IPS-NIHi11 (cell line): ENCODE measurements around the gene UPK3B.
"Not testable (repeated sequence)": the region's sequence is repeated elsewhere in the genome, so short reads cannot be mapped to it uniquely, and the experiment has no call there.

Experiments
- DNase-seq: peaks from one replicate; pipeline ENCODE4 v3.0.0; 2012; ENCODE audit warnings: mixed read lengths, low spot score

The UPK3B gene

DNA sequence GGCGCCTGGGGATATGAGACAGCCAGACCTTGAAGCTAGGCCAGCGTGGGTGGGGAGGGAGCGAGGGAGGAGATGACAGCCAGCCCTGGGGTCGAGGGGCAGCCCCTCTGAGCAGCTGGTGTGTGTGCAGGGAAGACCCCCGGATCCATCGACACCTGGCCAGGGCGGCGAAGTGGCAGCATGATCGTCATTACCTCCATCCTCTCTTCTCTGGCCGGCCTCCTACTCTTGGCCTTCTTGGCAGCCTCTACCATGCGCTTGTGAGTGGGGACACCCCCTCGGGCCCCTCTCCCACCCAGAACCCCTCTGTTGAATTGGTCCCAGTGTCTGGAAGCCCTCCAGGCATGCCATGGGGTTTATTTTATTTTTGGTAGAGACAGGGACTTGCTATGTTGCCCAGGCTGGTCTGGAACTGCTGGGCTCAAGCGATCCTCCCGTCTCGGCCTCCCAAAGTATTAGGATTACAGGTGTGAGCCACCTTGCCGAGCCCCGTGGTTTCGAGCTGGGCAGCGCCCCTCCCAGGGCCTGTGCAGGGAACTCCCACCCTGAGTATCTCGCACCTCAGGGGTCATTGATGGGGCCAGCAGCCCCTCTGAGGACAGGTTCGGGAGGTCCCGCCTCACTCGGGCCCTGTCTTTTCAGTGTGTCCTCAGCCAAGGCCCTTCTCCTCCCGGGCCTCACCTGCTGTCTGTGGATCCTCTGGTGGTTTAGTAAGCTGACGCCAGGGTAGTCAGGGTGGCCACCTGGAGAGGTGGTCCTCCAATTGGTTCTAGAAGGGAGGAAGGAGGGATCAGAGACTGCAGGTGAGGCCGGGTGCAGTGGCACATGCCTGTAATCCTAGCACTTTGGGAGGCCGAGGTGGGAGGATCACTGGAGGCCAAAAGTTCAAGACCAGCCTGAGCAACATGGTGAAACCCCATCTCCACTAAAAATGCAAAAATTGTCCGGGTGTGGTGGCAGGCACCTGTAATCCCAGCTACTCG, 3.8 kb downstream of the UPK3B start:
- no peak for DNase-seq

DNA sequence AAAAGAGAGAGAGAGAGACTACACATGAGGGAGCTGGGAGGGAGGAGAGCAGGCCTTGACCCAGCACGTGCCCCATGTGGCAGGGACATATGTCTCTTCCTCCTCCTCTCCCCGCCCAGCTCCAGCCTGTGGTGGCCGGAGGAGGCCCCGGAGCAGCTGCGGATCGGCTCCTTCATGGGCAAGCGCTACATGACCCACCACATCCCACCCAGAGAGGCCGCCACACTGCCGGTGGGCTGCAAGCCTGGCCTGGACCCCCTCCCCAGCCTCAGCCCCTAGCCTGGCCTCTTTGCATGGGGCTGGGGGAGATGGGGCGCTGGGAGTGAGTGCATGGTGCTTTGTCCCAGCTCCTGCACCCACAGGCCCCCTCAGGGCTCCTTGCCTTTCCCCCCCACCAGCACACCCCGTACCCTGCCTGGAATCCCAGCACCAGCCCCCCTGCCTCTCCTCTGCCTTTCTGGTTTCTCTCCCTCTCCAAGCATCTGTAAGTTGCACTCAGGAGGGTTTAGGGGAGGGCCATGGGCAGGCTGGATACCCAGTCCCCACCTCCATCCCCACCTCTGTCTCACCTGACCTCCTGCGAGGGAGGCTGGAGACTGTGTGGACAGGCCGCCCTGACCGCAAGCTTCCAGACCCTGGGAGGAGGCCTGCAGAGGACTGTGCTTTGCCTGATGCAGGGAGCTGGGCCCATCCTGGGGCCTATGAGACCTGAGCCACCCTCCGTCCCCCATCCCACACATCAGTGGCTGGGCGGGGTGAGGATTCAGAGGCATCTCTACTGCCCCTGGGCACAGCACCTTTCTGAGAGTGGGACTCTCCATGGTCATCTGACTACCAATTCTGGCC, 4.8 kb downstream of the UPK3B start:
- DNase-seq: peak; percentile 9

DNA sequence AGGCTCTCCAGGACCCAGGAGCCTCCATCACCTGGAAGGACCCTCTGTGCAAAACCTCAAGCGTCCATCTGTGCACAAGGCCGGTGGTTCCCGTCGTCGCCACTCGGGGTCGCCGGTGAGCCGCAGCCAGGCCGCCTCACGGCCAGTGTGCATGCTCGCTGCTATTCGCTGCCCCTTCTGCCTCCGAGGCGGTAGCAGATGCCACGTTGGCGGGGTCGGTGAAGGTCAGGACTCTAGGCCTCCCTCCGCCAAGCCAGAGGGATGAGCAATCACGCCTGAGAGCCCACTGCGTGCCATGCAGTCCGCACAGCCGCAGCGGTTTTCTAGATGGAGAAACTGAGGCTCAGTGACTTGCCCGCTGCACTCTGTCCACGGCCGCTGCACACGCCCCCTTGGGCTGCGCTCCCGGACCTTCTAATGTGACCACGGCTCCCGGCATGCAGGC, 5.7 kb downstream of the UPK3B start:
- peak; percentile 0 for DNase-seq

DNA sequence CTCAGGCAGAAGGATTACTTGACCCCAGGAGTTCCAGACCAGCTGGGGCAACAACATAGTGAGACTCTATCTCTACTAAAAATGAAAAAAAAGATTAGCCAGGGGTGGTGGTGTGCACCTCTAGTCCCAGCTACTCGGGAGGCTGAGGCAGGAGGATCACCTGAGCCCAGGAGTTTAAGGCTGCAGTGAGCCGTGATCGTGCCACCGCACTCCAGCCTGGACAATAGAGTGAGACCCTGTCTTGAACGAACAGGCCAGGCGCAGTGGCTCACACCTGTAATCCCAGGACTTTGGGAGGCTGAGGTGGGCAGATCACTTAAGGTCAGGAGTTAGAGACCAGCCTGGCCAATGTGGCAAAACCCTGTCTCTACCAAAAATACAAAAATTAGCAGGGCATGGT, 6.6 kb downstream of the UPK3B start:
- not testable (repeated sequence) for DNase-seq

DNA sequence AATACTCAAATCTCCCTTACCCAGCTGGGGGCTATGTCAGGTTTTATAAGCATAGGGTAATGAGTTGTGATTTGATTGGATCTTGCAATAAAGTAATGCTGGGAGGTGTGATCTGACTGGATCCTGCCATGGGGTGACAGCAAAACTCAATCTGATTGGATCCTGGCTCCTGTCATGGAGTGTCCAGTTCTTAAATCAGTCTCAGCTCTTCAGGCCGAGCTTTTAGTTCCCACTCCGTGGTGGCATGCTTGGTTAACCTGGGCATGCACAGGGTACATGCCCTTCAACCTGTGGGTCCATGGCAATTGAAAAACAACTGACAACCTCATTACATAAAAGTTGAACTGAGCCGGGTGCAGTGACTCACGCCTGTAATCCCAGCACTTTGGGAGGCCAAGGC, 15.8 kb downstream of the UPK3B start:
- not testable (repeated sequence) for DNase-seq

DNA sequence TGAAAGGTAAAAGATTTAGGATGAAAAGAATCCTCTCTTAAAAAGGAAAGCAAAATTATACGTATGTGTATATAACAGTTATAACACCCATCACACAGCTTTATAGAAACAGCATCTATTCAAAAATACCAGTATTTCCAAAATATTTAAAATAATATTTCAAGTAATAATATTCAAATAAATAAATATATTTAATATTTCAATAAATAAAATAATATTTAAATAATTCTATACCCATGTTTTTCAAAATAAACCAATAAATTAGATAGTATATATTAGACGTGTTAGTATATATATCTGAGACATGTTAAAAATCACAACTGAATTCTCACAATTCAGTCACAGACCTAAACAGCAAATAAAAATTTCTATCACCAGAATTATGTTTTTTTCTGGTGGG, 21.3 kb downstream of the UPK3B start:
- not testable (repeated sequence) for DNase-seq

DNA sequence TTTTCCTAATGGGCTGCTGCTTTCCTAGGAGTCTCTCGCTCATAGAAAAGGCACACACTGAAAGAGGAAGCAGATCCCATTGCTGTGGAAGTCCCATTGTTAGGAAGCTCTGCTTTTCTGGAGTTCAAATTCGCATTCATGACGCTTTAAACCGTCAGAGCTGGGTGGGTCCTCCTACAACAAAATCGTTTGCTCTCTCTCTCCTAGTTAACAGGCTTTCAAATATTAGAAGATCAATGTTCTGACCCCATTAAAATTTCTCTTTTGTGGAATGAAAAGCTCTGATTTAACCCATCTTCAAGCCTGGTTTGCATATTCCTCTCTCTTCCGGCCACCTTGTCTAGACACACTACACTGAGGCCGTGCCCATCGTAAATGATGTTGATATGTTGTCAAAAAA, 32.8 kb downstream of the UPK3B start, which contains the start of gene SPDYE16:
Gene SPDYE16, minus strand, starts transcription at position 101 of the 400 bp plus-strand sequence. CDS start 1,838 bp downstream, outside the sequence.
- not testable (repeated sequence) for DNase-seq

DNA sequence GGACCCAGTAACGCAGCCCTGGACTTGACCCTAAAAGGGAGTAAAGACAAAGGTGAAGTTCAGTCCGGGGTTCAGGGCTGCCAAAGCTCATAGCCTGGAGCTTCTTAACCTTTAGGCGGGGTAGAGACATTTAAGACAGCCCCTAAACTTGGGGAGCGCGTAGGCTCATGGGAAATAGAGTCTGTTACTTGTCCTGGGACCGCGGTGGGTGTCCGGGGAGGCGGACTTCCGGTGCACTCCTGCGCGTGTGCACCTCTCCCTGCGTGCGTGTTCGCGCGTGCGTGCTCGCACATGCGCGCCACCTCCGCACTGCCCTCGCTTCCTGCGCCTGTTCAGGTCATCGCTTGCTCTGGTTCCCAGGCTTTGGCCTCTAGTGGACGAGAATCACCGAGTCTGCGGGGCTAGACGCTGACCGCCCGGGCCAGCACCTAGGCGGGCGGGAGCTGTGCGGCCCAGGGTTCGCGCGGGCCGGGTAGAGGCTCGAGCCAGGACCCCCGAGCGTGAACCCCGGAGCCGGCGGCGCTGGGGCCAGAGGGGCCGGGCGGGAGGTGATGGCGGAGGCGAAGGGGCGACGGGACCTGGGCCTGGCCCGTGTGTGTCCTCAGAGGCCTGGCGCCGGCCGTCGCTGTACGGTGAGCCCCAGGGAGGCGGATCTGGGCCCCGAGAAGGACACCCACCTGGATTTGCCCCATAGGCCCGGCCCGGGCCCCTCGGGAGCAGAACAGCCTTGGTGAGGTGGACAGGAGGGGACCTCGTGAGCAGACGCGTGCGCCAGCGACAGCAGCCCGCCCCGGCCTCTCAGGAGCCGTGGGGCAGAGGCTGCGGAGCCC, 38.9 kb downstream of the UPK3B start:
- peak; percentile 78 for DNase-seq

DNA sequence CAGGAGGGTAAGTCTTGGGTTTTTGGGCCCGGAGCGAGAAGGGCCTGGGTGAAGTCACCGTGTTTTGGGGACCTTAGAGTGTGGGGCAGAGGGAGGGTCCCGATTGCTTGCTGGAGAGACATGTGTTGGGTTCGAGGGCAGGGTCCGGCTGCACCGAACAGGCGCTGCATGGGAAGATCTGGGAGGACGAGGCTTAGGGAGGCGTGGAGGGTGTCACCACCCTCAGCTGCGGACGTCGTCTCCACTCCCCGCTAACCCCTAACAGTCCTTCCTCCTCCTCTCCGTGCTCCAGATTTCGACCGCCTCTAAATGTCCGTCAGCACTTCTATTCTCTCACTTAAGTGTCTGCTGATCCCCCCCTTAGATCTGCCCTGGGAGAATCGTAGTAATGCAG, 39.5 kb downstream of the UPK3B start:
- not testable (repeated sequence) for DNase-seq

DNA sequence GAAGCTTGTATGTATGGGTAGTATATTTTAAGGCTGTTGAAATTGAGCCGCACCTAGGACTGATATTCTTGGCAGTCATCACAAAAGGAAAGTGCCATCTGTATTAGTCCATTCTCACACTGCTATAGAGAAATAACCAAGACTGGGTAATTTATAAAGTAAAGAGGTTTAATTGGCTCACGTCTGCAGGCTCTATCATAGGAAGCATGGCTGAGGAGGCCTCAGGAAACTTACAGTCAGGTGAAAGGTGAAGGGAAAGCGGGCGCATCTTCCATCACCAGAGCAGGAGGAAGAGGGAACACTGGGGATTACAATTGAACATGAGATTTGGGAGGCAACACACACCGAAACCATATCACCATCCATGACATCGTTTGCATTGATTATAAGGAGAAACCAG, 41.6 kb downstream of the UPK3B start:
- DNase-seq: not testable (repeated sequence)

DNA sequence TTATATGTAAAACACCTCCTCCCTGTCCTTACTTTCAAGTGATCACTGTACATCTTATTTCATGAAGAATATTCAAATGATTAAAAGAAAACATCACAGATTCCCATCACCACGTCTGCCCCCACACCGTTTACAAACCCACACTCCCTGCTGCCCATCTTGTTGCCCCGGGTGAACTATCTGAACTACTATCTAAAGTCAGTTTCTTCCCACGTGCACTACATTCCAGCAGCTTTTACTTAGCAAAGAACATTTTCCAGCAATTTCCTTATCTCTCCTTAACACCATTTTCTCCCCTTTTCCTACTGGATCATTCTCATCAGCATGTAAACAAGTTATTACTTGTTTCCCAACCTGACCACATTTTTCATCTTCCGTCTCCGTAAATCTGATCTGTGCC, 49.3 kb downstream of the UPK3B start:
- not testable (repeated sequence) for DNase-seq

DNA sequence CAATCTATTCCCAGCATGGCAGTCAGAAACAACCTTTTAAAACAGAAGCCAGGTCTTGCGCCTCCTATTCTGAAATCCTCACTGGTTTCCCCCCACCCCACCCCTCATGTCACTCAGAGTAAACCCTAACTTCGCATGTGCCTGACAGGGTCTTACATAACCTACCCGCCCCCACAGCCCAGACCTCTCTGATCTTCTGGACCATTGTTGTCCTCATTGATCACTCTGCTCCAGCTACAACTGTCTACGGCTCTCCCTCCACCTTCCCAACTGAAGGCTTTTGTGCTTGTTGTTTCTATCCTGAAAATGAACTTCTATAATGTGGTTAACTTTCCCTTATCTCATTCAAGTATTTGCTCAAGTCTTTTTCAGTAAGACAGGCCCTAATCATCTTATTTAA, 49.8 kb downstream of the UPK3B start:
- DNase-seq: not testable (repeated sequence)

DNA sequence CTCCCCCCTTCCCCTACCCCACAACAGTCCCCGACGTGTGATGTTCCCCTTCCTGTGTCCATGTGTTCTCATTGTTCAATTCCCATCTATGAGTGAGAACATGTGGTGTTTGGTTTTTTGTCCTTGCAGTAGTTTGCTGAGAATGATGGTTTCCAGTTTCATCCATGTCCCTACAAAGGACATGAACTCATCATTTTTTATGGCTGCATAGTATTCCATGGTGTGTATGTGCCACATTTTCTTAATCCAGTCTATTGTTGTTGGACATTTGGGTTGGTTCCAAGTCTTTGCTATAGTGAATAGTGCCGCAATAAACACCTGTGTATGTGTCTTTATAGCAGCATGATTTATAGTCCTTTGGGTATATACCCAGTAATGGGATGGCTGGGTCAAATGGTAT, 51.0 kb downstream of the UPK3B start:
- not testable (repeated sequence) for DNase-seq

DNA sequence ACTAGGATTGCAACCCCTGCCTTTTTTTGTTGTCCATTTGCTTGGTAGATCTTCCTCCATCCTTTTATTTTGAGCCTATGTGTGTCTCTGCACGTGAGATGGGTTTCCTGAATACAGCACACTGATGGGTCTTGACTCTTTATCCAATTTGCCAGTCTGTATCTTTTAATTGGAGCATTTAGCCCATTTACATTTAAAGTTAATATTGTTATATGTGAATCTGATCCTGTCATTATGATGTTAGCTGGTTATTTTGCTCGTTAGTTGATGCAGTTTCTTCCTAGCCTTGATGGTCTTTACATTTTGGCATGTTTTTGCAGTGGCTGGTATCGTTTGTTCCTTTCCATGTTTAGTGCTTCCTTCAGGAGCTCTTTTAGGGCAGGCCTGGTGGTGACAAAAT, 54.6 kb downstream of the UPK3B start:
- DNase-seq: not testable (repeated sequence)
